Ectodermal cell (in vitro differentiated cells): ENCODE data around the gene TTC33.

Source experiments
- H3K27ac ChIP-seq: 2 replicates; pipeline ENCODE4 v1.7.0; 2013; ENCODE audit warnings: mild to moderate bottlenecking, low read depth, low read length; ENCODE audit not compliant: insufficient read depth, poor library complexity, severe bottlenecking
- H3K27me3 ChIP-seq: 2 replicates; pipeline ENCODE4 v1.7.0; 2013; ENCODE audit warnings: mild to moderate bottlenecking, low read length; ENCODE audit not compliant: insufficient read depth, control insufficient read depth, poor library complexity, severe bottlenecking
- H3K36me3 ChIP-seq: one replicate; pipeline ENCODE4 v1.7.0; 2013; ENCODE audit warnings: low read length; ENCODE audit not compliant: control insufficient read depth, insufficient read depth
- H3K4me1 ChIP-seq: one replicate; pipeline ENCODE4 v1.7.0; 2013; ENCODE audit warnings: low read length; ENCODE audit not compliant: control insufficient read depth, insufficient read depth
- H3K4me3 ChIP-seq: 2 replicates; pipeline ENCODE4 v1.7.0; 2013; ENCODE audit warnings: low read depth, low read length, control low read depth; ENCODE audit not compliant: insufficient read depth
- H3K9me3 ChIP-seq: 2 replicates; pipeline ENCODE4 v1.7.0; 2013; ENCODE audit warnings: mild to moderate bottlenecking, low read length, moderate library complexity; ENCODE audit not compliant: control insufficient read depth
- WGBS, 2 experiments: methylation state at CpG; one replicate each; pipeline ENCODE4 v1.1.7; 2013; ENCODE audit warnings: missing lambda C conversion rate in 2 of 2; 5-methylcytosine and 5-hydroxymethylcytosine counted together

The TTC33 gene

DNA sequence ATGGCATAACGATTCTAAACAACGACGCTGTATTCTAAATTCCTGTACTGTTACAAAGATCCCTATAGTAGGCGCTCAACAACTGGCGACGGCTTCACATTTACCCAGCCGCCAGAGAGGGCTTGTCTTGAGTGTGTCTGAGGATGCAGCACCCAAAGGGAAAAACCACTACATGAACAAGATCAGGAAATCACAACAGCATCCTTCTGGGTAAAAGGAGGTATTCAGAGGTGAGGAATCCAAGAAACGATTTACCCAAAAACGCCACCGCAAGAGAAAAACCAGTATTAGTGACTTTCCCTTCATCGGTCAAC lies 711 bp downstream of the TTC33 start:
- 4% methylated on average over 11 of the region's 11 CpGs for WGBS, 2 experiments
- Histone ChIP-seq H3K27me3 (no peaks in the 10 kb centered on the region), H3K4me3 (peak overlapping the region; percentile 69), H3K4me1 (no peaks in the 10 kb centered on the region), H3K36me3 (peaks cover 4% of the 10 kb centered on the region), H3K9me3 (no peaks in the 10 kb centered on the region), H3K27ac (peak overlapping the region; percentile 83)

DNA sequence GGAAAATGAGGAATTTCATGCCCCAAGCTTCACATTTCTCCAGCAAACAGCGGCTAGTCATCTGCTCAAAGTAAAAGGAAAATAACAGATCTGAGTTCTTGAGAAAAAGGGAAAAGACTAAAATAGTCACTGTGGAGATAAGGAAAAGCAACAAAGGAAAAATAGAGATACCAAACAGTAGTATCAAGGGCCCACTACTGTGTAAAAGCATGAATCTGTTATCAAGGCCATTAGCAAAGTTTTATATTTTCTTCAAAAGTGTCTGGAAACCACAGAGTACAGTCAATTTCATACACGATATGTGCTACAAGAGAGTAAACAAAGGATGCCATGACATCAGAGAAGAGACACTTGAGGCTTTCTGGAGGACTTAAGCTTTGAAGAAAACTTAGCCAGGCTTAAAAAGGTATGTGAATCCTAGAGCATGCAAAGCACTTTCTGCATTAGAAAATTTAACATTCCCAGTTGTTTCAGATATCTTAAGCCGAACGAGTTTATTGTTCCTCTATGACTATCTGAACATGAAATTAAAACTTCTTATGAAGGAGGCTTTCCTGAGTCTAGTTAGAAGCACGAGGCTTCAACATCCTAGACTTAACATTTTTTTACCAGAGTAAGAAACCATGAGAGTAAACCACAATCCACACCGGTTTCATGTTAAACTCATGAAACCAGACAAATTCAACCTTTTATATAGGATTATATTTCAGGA lies 1.2 kb downstream of the TTC33 start:
- Histone ChIP-seq H3K9me3 (no peaks in the 10 kb centered on the region), H3K27ac (peak overlapping the region; percentile 83)
- WGBS, 2 experiments, result 42 to 43% methylated on average over 6 of the region's 6 CpGs

DNA sequence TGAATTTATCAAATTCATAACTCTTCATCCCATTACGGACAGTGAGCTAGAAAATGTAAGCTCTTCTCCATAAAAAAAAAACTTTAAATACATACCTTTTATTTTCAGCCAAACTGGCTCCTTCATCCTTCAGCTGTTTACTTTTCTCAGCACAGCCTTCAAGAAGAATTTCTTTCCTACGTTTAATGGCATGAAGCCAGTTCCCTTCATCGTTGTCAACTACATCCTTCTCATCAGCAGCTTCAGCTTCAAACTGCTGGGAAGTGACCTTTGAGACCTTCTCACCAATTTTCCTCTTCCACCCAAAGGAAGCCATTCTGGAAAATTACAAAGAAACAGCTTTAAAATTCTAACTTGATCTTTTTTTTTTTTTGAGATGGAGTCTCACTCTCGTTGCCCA lies 9.1 kb downstream of the TTC33 start:
- WGBS, 2 experiments, result 90 to 93% methylated on average over 4 of the region's 4 CpGs
- Histone ChIP-seq H3K27ac (no peak overlapping the region), H3K4me1 (no peaks in the 10 kb centered on the region), H3K36me3 (no peaks in the 10 kb centered on the region), H3K4me3 (no peak overlapping the region), H3K27me3 (no peaks in the 10 kb centered on the region), H3K9me3 (no peaks in the 10 kb centered on the region)

More for the DNA sequence above, 1.2 kb downstream of the TTC33 start:
- Histone ChIP-seq H3K4me3 (peak overlapping the region; percentile 69), H3K27me3 (no peaks in the 10 kb centered on the region), H3K4me1 (no peaks in the 10 kb centered on the region), H3K36me3 (peaks cover 4% of the 10 kb centered on the region)

DNA sequence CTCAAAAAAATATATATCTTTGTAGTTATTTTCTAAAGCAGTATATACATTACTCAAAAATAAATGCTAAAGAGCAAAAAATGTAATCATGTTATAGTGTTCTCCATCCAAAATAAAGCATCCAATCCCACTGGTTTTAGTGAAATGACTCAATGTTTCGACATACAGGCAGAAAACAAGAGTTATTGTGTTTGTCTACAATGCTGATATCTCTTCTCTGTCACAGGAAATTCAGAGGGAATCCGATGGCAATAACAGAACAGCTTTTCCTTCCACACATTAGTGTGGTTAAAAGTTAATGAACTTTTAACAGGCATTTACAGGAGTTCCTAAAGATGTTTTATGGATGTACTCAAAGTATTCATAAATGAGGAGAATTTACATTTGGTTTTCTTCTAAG lies 12.0 kb downstream of the TTC33 start:
- Histone ChIP-seq H3K4me3 (no peak overlapping the region), H3K27me3 (no peaks in the 10 kb centered on the region), H3K36me3 (peaks cover 7% of the 10 kb centered on the region), H3K4me1 (no peaks in the 10 kb centered on the region), H3K27ac (no peak overlapping the region), H3K9me3 (peaks cover 2% of the 10 kb centered on the region)
- 95 to 100% methylated on average over 2 of the region's 2 CpGs for WGBS, 2 experiments

DNA sequence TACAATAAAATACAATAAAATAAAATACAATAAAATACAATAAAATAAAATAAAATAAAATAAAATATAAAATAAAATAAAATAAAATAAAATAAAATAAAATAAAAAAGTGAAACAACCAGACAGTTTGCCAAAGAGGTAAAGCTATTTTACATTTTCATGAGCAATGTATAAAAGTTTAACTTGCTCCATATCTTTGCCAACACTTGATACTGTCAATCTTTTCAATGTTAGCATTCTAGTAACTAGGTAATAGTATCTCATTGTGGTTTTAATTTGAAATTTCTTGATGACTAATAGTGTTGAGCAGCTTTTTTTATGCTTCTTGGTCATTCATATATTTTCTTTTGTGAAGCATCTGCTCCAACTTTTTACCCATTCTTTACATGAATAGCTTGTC lies 17.3 kb downstream of the TTC33 start:
- H3K27me3 ChIP-seq, result no peaks in the 10 kb centered on the region

DNA sequence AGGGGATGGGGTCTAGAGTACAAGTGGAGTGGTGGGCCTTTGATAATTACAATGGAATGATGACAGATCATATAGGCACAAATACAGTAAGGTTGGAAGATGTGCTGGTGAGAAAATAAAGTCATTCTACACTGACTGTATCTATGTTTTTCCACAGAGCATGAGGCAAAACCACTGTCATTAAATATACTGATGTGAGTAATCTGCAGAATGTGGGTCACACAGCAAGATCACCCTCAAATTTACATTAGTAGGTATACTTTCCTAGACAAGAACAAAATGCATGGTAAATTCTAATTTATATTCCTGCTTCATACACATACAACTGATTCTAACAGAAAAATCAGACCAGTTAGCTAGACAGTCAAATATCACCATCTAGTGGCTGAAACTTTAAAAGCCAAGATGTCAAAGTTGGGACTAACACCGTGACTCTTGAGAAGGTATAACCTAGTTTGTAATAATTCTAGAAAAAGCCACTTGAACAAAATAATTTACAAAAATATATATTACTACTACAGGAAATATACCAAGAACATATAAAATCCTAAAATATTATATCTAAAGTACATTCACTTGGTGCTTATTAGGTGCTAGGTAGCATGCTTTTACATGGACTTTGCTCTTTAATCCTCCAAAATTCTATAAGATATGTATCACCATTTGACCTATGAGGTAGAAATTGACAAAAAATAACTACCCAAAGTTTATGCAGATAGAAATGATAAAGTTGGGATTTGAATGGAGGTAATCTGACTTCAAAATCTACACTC lies 19.5 kb downstream of the TTC33 start:
- Histone ChIP-seq H3K27me3 (no peaks in the 10 kb centered on the region), H3K9me3 (peaks cover 2% of the 10 kb centered on the region), H3K4me1 (peaks cover 3% of the 10 kb centered on the region), H3K36me3 (peaks cover 4% of the 10 kb centered on the region), H3K27ac (no peak overlapping the region), H3K4me3 (no peak overlapping the region)
- WGBS, 2 experiments, result 38% methylated on average over 1 of the region's 1 CpG; no CpG with 5 or more reads in 1 of the 2 experiments

More for the DNA sequence above, 17.3 kb downstream of the TTC33 start:
- Histone ChIP-seq H3K4me3 (no peak overlapping the region), H3K4me1 (peaks cover 3% of the 10 kb centered on the region), H3K27ac (no peak overlapping the region), H3K9me3 (peaks cover 2% of the 10 kb centered on the region), H3K36me3 (peaks cover 7% of the 10 kb centered on the region)

DNA sequence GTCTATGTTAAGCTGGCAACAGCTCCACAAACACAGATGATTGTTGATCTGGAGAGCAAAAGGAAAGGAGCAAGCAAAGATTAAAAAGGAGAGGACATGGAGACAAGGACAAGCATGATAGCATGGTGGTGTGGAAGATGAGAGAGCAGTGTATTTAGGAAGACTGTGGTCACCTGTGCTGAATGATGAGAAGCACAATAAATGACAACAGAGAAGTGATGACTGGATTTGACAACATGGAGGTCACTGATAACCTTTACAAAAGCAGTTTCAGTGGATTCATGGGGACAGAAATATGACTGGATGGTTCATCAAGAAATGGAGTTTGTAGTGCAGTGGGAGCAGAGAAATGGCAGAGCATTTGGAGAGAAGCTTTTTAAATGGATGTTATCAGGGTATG lies 20.2 kb downstream of the TTC33 start:
- Histone ChIP-seq H3K9me3 (peaks cover 2% of the 10 kb centered on the region), H3K36me3 (no peaks in the 10 kb centered on the region), H3K4me3 (no peak overlapping the region), H3K4me1 (peaks cover 3% of the 10 kb centered on the region), H3K27ac (no peak overlapping the region), H3K27me3 (no peaks in the 10 kb centered on the region)

DNA sequence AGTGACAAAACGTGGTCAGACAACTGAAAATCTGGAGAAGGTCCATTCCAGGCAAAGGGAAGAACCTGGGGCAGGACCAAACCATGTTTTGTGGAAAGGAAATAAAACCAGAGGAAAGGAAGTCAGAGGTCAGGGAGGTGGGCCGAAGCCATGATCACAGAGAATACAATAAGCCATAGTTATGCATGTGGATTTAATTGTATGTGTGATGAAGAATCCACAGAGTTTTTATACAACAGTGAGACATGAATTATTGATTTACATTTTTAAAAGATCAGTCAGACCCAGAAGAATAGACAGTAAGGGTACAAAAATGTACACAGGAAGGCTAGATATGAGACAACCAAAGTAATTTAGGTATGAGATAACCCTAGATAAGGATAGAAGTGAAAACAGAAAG lies 20.8 kb downstream of the TTC33 start:
- H3K27me3 ChIP-seq, result no peaks in the 10 kb centered on the region
- no peak overlapping the region for H3K27ac ChIP-seq
- peaks cover 3% of the 10 kb centered on the region for H3K4me1 ChIP-seq
- H3K36me3 ChIP-seq, result no peaks in the 10 kb centered on the region
- WGBS, 2 experiments, result 95 to 97% methylated on average over 2 of the region's 2 CpGs
- peaks cover 2% of the 10 kb centered on the region for H3K9me3 ChIP-seq
- H3K4me3 ChIP-seq, result no peak overlapping the region

DNA sequence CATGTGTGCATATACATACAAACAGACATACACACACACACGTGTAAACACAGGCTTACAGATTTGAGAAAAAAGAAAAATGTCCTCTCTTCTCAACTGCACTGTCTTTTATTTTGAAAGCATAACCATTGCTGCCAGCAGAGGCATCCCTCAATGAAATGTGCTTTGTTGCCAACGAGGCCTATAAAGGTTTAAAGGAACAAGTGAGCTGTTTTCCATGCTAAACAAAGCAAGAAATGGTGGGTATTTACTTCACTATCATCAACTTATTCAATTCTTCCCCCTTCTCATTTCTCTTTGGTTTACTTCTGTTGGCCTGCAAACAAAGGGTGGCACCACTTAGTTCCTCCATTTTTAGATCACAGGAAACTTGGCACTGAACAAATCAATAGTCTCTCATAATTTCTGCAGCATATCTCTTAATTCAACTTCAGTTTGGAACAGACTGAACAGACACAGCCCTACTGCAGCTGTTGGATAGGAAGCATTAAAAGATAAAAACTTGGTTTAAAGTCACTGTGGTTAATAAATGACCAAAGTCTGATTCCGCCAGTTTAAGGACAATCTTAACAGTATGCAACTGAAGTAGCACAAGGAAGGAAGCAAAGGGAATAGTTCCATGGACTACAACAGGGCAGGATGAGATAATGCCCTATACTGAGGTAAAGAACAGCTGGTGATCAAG lies 21.7 kb downstream of the TTC33 start:
- no peaks in the 10 kb centered on the region for H3K27me3 ChIP-seq
- H3K27ac ChIP-seq, result no peak overlapping the region
- H3K4me1 ChIP-seq, result peaks cover 3% of the 10 kb centered on the region
- no peak overlapping the region for H3K4me3 ChIP-seq
- H3K9me3 ChIP-seq, result no peaks in the 10 kb centered on the region
- H3K36me3 ChIP-seq, result no peaks in the 10 kb centered on the region
- WGBS, 2 experiments, result 72 to 85% methylated on average over 3 of the region's 3 CpGs

DNA sequence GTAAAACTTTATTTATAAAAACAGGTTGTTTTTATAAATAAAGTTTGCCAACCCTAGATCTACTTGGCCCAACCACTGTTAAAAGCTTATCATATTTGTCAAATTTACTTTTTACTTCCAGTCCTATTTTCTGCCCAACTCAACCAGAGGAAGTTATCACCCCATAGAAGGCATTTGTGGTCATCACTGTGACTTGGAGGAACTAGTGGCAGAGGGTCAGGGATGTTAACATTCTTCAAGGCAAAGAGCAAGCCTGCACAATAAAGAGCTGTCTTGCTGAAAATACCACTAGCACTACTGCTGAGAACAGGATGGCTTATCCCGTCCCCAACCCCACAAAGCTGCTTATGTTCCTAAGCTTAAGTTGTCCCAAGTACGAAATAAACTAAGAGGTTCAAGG lies 22.3 kb downstream of the TTC33 start:
- Histone ChIP-seq H3K4me3 (no peak overlapping the region), H3K4me1 (peaks cover 3% of the 10 kb centered on the region), H3K36me3 (no peaks in the 10 kb centered on the region), H3K27me3 (no peaks in the 10 kb centered on the region), H3K9me3 (no peaks in the 10 kb centered on the region), H3K27ac (no peak overlapping the region)
- 71 to 82% methylated on average over 2 of the region's 2 CpGs for WGBS, 2 experiments
